AG20443 (cell line): Measurements from ENCODE around the gene PHC2.

Experiments
- DNase-seq: peaks from one replicate; pipeline ENCODE4 v3.0.0; 2012; ENCODE audit warnings: low spot score, mixed read lengths

Gene PHC2

GRCh38 chr1:33330361-33330890 lies 100.5 kb downstream of the PHC2 start:
- DNase-seq: no peak

DNA sequence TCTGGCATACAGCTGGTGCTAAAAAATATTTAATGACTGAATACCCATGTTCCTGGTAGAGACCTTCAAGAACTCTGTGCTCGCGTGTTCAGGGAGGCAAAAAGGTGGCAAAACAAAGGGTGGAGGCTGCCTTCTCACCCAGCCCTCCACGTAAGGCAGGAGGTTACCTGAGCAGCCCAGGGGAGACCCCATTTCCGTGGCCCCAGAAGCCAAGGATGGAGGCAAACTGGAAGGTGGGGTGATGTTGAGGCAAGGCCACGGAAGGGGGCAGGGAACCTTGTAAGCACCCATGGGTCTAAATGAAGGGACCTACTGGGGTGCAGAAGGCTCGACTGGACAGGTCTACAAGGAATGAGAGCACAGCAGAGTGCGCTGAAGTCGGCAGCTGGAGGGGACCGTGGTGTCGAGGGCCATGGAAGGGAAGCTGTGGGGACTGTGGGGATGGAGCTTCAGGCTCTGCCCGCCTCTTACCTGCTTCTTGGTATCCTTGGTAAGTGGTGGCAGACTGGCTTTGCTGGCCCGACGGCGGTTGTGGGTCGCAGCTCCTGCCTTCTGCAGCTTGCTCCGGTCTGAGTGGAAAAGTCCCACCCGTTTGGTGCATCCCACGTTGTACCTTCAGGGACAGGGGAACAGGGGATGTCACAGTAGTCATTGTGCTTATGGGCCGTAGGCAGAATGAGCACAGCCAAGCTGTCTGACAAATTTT lies 101.1 kb downstream of the PHC2 start:
- no peak for DNase-seq

DNA sequence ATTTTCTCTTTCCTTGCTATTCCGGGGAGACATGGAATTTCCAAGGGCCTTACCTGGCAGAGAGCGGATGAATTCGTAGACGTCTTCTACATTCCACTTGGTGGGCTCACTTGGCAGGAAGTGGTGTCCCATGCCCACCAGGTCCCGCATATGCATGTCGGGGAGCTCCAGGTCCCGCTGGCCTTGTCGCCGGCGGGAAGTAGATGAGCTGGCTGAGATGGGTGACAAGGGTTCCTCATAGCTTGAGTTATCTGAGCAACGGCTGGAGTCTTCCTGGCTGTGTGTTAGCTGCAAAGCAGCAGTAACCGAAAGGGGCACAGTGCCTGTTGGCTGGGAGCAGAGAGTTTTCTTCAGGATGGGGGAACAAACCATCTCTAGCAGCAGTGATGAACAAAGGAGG lies 102.1 kb downstream of the PHC2 start:
- DNase-seq: no peak

- peak; percentile 91 for DNase-seq
Measured at GRCh38 chr1:33327587-33328325, 103.1 kb downstream of the PHC2 start.

GRCh38 chr1:33326785-33327184 lies 104.1 kb downstream of the PHC2 start:
- no peak for DNase-seq

- DNase-seq: no peak
Measured at GRCh38 chr1:33324677-33325575, 106.0 kb downstream of the PHC2 start.

GRCh38 chr1:33323663-33324477 lies 107.0 kb downstream of the PHC2 start:
- no peak for DNase-seq

DNA sequence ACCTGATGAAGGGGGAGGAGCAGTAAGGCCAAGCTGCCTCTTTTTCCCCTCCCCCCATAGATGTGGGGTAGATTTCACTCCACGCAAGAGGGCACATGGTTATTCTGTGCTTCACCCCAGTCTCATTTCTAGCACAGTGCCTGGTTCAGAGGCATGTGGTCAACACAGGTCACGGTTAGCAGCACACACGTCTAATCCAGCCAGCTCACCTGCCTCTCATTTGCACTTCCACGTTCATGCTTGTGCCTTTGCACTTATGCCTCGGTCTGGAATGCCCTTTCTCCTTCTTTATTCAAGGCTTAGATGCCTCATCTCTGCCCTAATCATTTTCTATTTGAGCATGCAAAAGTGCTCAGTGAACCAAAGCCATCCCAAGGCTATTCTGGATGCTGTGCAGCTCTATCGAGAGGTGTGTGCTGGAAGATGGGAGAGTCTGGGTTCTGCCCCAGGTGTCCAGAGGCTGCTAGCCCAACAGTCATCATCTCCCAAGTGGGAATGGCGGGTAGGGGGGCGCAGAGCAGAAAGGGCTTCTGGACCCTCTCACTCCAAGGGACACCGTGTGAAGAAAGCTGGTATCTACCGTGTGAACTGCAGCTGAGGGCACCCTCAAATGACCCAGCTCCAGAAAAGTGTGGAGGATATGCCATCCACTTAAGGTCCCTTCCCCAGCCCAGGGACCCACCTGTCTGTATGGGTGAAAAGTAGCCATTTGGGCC lies 107.9 kb downstream of the PHC2 start:
- DNase-seq: no peak

DNA sequence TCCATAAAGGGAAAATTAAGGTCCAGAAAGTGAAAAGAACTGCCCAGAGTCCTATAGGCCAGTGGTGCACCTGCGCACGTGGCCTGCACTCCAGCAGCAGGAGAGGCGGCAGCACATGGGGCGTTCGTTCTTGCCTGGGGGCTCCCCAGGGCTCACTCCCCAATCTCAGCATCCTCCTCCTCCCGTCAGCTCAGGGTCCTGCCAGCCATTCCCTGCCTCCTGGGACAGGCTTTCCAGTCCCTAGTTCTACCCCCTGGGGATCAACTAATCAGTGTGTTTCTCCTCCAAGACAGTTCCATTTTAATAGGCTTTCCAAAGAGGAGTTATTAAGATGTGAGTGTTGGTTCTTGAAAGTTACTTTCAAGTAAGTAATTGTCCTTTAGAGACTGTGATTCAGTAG lies 108.8 kb downstream of the PHC2 start:
- no peak for DNase-seq

DNA sequence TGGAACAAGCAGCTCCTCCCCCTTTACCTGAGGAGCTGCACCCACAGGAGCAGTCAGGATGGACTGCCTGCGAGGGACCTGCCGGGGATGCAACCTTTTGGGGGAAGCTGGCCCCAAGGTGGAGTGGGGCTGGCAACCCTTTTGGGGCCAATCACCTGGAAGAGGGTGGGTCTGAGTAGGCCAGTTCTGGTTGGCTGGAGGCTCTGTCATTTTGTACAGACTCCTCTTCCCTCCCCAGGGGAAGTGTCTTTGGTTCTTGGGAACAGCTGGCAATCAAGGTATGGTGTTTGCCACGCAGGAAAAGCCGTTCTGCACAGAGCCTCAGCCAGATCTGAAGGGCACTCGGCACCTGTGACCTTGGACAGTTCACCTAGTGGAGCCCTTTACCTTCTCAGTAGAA lies 109.7 kb downstream of the PHC2 start:
- no peak for DNase-seq

DNA sequence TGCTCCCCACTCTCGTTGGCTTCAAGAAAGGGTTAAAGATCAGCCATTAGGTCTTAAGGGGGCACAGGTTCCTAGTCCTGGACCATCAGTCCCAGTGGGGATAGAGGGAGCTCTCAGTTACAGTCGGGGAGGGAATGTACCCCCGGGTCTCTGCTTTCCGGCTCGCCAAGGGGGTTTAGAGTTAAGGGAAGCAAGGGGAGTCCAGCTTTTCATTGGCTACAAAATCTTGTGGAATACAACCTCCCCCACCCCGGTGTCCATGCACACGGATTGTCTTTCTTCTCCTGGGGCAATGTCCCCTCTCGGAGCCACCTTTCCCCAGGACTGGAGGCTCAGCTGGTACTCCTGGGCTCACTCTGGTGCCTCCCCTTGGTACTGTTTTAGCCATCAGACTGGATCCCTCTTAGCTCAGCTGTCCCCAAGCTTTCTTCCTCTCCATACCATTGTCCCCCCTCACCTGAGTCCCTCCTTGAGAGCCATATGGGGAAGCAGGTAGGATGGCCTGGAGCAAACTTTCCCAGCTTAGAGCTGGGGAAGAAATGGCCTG lies 110.2 kb downstream of the PHC2 start, which contains the start of gene A3GALT2:
Gene A3GALT2, minus strand, starts transcription at position 480 of the 547 bp plus-strand sequence. Its CDS starts 0 bp downstream, at position 480.
- DNase-seq: no peak

DNA sequence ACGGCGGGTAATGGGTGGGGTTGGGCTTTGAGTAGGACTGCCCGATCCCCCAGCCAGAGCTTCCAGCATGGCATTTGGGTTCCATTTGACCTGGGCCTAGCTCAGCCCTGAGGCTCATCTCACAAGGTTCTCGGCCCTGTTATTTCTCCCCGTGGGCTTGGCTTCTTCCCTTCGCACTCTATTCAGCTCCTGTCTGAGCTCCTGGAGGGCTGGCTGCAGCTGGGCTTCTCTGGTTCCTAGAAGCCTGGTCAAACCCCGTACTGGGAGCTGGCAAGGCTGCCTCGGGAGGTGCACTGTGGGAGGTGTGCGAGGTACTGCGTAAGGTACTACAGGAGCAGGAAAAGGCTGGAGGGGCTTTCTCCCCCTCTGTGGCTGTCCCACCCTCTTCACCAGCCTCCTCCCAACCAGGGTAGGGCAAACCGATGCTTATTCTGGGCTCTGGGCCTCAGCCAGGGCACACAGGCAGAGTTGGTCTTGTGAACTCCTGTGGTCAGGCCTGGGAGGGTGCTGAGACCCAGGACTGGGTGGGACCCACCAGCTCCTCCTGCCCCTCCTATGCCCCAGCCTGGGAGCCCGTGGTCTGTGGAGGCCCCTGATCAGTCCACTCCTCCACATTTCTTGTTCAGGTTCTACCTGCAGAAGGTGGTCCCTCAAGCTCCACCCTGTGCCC lies 110.8 kb downstream of the PHC2 start:
- DNase-seq: no peak

DNA sequence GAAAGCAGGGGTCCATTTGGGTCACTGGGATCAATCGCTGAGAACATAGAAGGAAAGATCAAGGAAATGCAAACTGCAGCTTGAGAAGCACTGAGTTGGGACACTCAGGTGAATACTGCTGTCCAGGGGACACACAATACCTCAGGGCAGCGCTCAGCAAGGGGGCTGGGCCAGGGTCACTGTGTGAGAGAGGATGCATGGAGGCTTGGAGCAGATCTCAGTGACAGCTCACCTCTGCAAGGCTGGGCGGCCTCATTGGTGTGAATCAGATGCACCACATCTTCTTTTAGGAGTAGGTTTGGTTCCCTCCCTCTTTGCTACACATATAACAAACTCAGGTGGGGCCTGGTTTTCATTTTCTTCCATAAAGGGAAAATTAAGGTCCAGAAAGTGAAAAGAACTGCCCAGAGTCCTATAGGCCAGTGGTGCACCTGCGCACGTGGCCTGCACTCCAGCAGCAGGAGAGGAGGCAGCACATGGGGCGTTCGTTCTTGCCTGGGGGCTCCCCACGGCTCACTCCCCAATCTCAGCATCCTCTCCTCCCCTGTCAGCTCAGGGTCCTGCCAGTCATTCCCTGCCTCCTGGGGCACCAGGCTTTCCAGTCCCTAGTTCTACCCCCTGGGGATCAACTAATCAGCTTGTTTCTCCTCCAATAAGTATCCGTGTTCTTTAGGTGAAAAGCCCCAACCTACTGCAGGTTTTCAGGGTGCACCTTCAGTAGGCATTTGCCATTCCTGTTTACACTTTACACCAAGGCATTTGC lies 111.5 kb downstream of the PHC2 start:
- no peak for DNase-seq

DNA sequence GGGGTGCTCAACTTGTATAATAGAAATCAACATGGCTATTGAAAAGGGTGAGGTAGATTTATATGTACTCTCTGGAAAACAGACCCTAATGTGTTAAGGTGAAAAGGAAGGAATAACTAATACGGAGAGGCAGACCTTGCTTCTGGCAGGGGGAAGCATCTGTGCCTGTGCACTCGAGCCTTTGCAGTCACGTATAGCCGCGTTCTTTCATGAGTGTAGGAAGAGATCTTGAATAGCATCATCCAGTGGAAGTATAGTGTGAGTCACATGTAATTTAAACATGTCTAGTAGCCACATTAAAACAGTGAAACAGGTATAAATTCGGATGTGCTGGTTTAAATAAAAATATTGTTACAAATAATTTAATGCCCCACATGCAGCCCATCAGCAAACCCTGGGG lies 112.9 kb downstream of the PHC2 start:
- no peak for DNase-seq

- DNase-seq: peak; percentile 54
Measured at GRCh38 chr1:33317354-33317753, 113.5 kb downstream of the PHC2 start.

GRCh38 chr1:33316601-33317000 lies 114.3 kb downstream of the PHC2 start:
- DNase-seq: no peak

GRCh38 chr1:33314416-33314815 lies 116.5 kb downstream of the PHC2 start:
- no peak for DNase-seq

DNA sequence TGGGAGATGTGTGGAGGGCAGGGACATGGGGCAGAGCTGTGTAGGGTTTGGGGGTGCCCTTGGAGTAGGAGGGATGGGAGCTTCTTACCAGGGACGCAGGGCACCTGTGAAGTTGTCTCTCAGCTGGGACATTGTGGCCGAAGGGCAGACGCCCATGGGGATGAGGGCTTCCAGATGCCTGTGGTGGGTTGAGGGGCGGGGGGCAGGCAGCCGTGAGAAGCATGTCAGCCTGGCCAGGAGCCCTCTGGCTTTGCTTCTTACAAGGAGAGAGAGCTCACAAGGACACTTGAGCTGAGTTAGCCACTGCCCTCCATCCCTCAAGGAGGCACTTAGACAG lies 118.5 kb downstream of the PHC2 start:
- DNase-seq: no peak

DNA sequence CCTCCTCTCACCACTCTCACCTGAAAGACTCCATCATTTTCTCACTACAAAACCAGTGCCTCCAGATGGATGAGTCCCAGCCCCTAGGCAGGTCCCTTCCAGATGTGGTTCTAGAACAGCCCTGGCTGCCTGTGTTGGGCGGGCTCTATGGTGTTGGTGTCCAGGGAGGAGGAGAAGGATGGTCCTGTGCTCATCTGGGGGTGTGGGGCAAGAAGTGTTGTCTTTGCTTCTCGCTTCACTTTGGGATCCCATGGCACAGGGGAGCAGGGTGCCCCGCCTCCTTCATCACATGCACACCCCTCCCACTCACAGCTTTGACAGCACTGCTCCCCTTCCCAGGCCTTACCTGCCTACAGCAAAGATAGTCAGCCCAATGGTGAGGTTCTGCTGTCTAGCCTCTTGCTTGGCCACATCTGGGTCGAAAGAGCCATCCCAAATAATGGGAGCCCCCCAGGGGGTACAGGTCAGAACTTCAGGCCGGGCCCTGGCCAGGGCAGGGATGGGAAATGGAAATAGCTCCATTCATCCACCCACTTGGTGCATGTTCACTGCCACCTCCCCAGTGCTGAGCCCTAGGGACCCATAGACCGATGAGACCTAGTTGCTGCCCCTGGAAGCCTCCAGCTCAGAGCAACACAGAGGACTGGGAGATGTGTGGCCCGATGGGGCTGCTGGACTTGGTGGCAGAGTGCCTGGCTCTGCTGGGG lies 119.0 kb downstream of the PHC2 start:
- DNase-seq: no peak
